ENCODE measurements around the gene RNF39.

The RNF39 gene

DNA sequence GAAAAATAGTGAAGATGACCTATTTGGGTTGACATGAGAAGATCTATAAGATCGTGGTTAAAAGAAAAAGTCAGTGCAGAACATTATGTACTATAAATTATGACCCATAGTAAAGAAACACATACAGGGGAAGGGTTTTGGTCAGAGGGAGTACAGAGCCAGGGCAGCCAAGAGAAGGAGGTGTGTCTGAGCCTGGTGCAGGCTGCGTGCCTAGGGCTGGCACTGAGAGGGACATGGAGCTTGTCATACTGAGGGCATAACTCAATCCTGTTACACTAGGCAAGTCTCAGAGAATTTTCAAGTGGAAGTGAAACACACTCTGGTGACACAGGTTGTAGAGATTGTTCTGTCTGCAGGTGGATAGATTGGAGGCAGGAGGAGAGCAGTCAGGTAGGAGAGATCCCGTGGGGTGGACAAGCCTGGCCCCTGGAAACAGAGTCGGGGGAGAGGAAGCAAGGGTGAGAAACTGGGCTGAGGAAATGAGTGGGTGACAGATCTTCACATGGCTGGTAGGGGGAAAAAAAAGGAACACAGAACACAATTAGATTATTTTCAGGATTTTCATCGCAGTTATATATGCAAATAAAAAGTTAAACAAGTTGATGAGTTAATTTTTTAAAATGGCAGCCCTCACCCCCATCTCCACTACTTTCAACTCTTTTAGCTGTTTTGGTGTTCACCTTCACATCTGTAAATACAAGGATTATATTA is 18.5 kb upstream of the RNF39 start:
- TF ChIP-seq, protein P1, sequence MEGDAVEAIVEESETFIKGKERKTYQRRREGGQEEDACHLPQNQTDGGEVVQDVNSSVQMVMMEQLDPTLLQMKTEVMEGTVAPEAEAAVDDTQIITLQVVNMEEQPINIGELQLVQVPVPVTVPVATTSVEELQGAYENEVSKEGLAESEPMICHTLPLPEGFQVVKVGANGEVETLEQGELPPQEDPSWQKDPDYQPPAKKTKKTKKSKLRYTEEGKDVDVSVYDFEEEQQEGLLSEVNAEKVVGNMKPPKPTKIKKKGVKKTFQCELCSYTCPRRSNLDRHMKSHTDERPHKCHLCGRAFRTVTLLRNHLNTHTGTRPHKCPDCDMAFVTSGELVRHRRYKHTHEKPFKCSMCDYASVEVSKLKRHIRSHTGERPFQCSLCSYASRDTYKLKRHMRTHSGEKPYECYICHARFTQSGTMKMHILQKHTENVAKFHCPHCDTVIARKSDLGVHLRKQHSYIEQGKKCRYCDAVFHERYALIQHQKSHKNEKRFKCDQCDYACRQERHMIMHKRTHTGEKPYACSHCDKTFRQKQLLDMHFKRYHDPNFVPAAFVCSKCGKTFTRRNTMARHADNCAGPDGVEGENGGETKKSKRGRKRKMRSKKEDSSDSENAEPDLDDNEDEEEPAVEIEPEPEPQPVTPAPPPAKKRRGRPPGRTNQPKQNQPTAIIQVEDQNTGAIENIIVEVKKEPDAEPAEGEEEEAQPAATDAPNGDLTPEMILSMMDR (IDR thresholded peaks at IDR 0.05; ENCODE audit: low read depth, low read length, missing control alignments): no peak
- no peak overlapping the region for H3K4me3 ChIP-seq (ENCODE audit: low read depth, low read length)
- no peak for DNase-seq (ENCODE audit: low read depth)

DNA sequence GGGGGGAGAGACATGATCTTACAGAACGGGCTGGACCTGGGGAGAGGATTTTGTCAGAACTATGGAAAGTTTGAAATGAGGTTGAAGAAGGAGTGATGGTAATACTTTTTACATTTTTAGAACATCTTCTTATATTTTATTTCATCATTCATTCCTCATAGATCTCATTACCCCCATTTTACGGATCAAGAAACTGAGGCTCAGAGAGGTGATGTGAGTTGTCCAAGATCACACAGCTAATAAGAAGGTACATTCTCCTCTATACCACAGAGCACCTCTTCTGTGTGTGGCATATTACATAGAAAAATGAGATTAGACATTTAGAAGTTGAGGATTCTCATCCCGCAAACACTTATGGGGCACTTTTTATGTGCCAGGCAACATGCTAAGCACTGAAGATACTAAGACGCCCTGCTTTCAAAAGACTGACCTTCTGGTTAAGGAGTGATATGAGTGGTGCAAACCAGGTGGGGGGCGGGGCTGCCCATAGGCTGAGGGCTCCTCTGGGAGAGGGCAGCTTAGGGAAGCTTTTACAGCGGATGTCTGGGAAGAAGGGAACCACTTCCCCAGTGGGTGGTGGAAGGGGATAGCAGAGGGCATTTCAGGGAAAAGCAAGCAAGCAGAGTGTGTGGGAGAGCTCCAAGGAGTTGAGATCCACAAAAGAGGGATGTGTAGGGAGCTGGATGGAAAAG is 17.4 kb upstream of the RNF39 start:
- H3K4me3 ChIP-seq (ENCODE audit: low read depth, low read length): no peak overlapping the region
- no peak for DNase-seq (ENCODE audit: low read depth)
- TF ChIP-seq, protein P1 (IDR thresholded peaks at IDR 0.05; ENCODE audit: low read depth, low read length, missing control alignments): no peak

DNA sequence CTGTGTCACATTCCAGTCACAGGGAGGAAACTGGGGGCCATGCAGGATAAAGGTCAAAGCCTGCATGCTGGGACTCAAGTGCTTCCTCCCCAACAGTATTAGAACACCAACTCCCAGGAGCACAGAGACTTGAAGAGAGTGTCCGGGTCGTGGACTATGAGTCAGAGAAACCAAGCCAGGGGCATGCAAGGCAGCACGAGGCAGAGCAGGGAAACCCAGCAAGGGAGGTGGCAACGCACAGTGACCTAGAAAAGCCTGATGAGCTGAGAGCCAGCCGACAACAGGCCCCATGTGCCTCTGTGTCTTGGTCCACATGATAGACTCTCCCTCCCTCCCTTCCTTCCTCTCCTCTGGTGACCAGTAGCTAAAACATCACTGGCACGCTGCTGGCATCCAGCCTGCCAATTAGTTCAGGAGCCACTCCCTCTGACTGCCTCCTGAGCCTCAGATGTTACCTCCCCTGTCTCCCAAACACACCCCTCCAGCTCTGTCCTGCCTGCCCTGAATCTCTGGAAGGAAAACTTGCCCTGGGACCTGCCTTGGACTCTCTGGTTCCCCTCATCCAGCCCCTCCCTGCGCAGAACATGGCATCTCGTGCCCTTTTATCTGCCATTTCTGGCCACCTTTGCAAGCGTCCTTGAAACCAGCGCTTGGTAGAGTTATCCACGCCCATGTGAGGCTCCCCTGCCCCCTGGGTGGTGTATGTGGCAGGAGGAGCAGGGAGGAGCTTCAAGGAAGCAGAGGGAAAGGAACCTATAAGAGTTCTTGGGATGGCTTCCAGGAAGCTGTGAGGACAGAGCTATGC is 16.2 kb upstream of the RNF39 start:
- no peak overlapping the region for H3K4me3 ChIP-seq (ENCODE audit: low read depth, low read length)
- TF ChIP-seq, protein P1 (IDR thresholded peaks at IDR 0.05; ENCODE audit: low read depth, low read length, missing control alignments): no peak
- DNase-seq (ENCODE audit: low read depth): no peak

DNA sequence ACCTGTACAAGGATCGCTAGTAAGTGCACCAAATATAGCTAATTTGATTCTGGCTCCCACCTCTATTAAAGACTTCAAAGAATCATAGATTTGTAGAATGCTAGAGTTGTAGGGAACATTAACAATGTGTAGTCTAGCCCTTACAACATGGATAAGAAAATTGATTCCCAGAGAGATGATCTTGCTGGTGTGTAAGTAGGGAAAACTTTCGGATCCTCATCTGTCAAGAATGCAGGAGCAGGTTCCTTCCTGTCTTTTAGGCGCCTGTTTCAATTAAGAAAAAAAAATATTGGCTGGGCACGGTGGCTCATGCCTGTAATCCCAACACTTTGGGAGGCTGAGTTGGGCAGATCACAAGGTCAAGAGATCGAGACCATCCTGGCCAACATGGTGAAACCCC is 12.3 kb upstream of the RNF39 start:
- DNase-seq (ENCODE audit: low read depth): no peak
- TF ChIP-seq, protein P1 (IDR thresholded peaks at IDR 0.05; ENCODE audit: low read depth, low read length, missing control alignments): no peak
- no peak overlapping the region for H3K4me3 ChIP-seq (ENCODE audit: low read depth, low read length)

DNA sequence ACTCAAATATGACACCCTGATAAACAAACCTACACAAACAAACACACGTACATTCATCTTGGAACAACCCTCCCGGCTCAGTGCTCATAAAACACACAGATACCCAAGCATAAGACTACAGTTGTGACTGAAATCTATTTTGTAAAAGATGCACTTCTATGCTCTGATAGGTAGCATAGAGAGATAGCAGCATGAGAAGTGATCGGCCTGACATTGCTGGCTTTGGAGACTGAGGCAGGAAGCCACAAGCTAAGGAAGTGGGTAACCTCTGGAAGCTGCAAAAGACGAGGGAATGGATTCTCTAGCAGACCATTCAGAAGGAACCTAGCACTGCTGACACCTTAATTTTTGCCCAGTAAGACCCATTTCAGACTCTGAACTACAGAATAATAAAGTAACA is 1.6 kb upstream of the RNF39 start:
- no peak for DNase-seq (ENCODE audit: low read depth)
- TF ChIP-seq, protein P1 (IDR thresholded peaks at IDR 0.05; ENCODE audit: low read depth, low read length, missing control alignments): no peak
- H3K4me3 ChIP-seq (ENCODE audit: low read depth, low read length): no peak overlapping the region

DNA sequence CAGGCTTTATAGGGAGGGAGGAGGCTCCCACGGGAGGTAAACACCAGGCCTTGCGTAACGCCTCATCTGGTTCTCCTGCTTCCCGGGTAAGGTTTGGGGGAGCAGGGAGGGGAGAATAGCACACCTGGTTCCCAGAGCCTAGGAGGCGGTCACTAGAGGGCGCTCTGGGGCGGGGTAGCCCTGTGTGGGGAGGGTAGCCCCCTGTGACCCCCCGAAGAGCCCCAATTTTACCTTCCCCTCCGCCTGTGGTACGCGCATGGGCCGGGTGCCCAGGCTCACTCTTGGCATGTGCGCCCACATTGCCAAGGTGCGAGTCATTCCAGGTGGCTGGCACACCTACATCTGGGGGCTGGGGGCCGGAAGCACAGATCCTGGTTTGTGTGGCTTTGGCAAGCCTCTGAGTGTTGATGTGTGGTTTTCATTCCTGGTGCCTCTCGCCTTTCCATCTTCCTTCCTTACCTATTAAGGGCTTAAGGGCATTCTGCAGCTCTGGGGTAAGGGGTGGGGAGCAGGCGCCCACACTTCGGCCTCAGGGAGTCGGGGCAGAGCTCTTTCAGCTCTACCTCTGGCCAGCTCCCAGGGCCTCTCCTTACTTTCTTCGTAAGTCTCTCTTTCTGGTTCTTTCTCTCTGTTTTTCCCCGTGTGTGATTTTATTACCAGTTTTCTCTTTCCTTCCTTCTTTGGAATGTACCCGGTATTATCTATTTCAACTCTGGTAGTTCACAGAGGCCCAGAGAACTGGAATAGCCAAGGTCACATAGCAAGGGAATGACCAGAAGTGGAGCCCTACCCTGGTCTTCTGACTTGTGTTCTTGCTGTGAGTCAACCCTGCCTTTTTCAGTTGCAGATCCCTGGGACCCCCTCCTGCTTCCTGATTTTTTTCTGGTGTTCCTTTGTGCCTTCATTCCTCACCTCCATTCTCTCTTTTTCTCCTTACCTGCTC is 492 bp upstream of the RNF39 start:
- no peak for DNase-seq (ENCODE audit: low read depth)
- TF ChIP-seq, protein P1 (IDR thresholded peaks at IDR 0.05; ENCODE audit: low read depth, low read length, missing control alignments): peak; percentile 50
- H3K4me3 ChIP-seq (ENCODE audit: low read depth, low read length): no peak overlapping the region

Measured in GM12864 (cell line).